Measurements from ENCODE around the gene TMEM134.

DNA sequence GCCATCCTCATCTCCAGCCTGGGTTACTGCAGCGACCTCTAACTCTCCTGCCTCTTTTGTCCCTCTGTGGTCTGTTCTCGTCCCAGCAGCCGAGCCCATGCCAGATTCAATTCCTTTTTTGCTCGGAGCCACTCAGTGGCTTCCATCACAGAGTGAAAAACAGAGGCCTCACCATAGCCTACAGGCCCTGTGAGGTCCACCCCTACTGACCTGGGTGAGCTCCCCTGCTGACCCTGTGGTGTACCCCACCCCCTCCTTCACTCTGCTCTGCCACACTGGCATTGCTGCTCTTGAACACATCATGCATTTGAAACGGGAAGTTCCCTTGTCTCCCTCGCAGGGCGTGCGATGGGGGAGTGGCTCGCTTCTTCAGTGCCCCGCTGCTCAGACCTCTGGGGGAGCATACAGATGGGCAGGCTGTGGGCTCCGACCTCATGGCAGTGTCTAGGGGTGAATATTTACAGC, 15.8 kb upstream of the TMEM134 start:
- no peak for TF ChIP-seq SIN3A (IDR thresholded peaks at IDR 0.05; ENCODE audit: borderline replicate concordance, insufficient read depth, low read length)
- no peak for TF ChIP-seq POLR2AphosphoS5 (IDR thresholded peaks at IDR 0.05; ENCODE audit: low read depth, low read length)
- TF ChIP-seq, protein P1, sequence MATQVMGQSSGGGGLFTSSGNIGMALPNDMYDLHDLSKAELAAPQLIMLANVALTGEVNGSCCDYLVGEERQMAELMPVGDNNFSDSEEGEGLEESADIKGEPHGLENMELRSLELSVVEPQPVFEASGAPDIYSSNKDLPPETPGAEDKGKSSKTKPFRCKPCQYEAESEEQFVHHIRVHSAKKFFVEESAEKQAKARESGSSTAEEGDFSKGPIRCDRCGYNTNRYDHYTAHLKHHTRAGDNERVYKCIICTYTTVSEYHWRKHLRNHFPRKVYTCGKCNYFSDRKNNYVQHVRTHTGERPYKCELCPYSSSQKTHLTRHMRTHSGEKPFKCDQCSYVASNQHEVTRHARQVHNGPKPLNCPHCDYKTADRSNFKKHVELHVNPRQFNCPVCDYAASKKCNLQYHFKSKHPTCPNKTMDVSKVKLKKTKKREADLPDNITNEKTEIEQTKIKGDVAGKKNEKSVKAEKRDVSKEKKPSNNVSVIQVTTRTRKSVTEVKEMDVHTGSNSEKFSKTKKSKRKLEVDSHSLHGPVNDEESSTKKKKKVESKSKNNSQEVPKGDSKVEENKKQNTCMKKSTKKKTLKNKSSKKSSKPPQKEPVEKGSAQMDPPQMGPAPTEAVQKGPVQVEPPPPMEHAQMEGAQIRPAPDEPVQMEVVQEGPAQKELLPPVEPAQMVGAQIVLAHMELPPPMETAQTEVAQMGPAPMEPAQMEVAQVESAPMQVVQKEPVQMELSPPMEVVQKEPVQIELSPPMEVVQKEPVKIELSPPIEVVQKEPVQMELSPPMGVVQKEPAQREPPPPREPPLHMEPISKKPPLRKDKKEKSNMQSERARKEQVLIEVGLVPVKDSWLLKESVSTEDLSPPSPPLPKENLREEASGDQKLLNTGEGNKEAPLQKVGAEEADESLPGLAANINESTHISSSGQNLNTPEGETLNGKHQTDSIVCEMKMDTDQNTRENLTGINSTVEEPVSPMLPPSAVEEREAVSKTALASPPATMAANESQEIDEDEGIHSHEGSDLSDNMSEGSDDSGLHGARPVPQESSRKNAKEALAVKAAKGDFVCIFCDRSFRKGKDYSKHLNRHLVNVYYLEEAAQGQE (IDR thresholded peaks at IDR 0.05; ENCODE audit: insufficient read depth in 1 of 2, low read depth in 2 of 2, low read length in 2 of 2): no peak
- no peak for TF ChIP-seq TAF1 (IDR thresholded peaks at IDR 0.05; ENCODE audit: borderline replicate concordance, insufficient read depth, low read length)
